Stimulated activated CD4-positive, alpha-beta T cell treated with anti-CD3 and anti-CD28 coated beads, TNF-alpha, amount 100 ng/mL, for 1 hour (primary cell): Measurements from ENCODE around the gene ALK.

Source experiments
- DNase-seq, 3 donors: peaks; one replicate each; pipeline ENCODE4 v3.0.0-alpha.2; 2020; ENCODE audit warnings: low read depth in 3 of 3, low spot score in 1 of 3

Gene ALK

GRCh38 chr2:29423061-29423666, 498.2 kb downstream of the ALK start:
- no peak for DNase-seq

GRCh38 chr2:29420999-29421782, 500.2 kb downstream of the ALK start:
- no peak for DNase-seq

GRCh38 chr2:29420464-29420863, 500.9 kb downstream of the ALK start:
- no peak for DNase-seq

GRCh38 chr2:29417630-29418029, 503.8 kb downstream of the ALK start:
- no peak for DNase-seq

- DNase-seq: no peak
Measured at GRCh38 chr2:29412197-29412925, 509.0 kb downstream of the ALK start.

- DNase-seq: no peak
Measured at GRCh38 chr2:29405707-29406106, 515.7 kb downstream of the ALK start.

GRCh38 chr2:29405266-29405665, 516.1 kb downstream of the ALK start:
- no peak for DNase-seq

GRCh38 chr2:29401994-29402393, 519.4 kb downstream of the ALK start:
- DNase-seq: no peak

GRCh38 chr2:29400930-29401653, 520.3 kb downstream of the ALK start:
- DNase-seq: no peak

- DNase-seq: no peak
Measured at GRCh38 chr2:29398384-29399237, 522.8 kb downstream of the ALK start.

- DNase-seq: no peak
Measured at GRCh38 chr2:29397713-29398112, 523.7 kb downstream of the ALK start.

- no peak for DNase-seq
Measured at GRCh38 chr2:29397039-29397438, 524.3 kb downstream of the ALK start.

- no peak for DNase-seq
Measured at GRCh38 chr2:29394981-29395350, 526.4 kb downstream of the ALK start.

GRCh38 chr2:29394311-29394980, 526.9 kb downstream of the ALK start:
- DNase-seq: no peak

GRCh38 chr2:29393676-29394075, 527.7 kb downstream of the ALK start:
- DNase-seq: no peak

GRCh38 chr2:29392774-29393173, 528.6 kb downstream of the ALK start:
- no peak for DNase-seq

- no peak for DNase-seq
Measured at GRCh38 chr2:29390136-29390535, 531.2 kb downstream of the ALK start.

- DNase-seq: no peak
Measured at GRCh38 chr2:29389686-29390085, 531.7 kb downstream of the ALK start.

GRCh38 chr2:29388071-29388470, 533.3 kb downstream of the ALK start:
- DNase-seq: no peak

GRCh38 chr2:29382486-29382885, 538.9 kb downstream of the ALK start:
- DNase-seq: no peak
